Measurements from ENCODE around the gene GRIK1.

GRIK1 gene

DNA sequence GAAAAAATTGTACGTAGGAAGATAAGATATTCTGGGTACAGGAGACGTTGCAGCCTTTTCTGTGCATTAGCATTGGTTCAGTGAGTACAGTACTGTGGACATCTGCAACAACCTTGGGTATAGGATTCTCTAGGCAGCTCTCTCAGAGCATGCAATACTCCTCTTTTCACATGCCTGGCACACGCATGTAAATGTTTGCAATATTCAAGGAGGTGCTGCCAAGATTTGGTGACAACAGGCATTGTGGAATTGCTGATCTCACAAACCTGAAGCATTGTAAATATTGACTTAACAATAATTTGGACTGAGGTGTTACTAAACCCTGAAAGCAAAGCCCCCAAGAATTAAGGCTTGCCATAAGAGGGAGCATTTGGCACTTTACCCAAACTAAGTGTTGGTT, 126.8 kb downstream of the GRIK1 start:
- ChIA-PET POLR2A (no interaction called here), CTCF (no interaction called here)
- Histone ChIP-seq H3K36me3 (ENCODE audit: control insufficient read depth in 2 of 2, insufficient read depth in 1 of 2, low read length in 2 of 2) (no peaks in the 10 kb centered on the region), H3K4me3 (ENCODE audit: low read depth, low read length) (no peak overlapping the region), H3K9me3 (ENCODE audit: control insufficient read depth, insufficient read depth, low read depth, low read length) (no peaks in the 10 kb centered on the region), H3K27ac (ENCODE audit: extremely low read depth, low read depth, low read length) (no peak overlapping the region), H3K4me1 (ENCODE audit: control insufficient read depth, insufficient read depth, low read length) (no peaks in the 10 kb centered on the region)
- TF ChIP-seq ZNF610 (tag by site-specific recombination; IDR thresholded peaks at IDR 0.05; ENCODE audit: borderline replicate concordance) (no peak), ZNF416 (tag by site-specific recombination; IDR thresholded peaks at IDR 0.05) (no peak), ZNF549 (tag by site-specific recombination; IDR thresholded peaks at IDR 0.05) (no peak), IKZF3 (tag by site-specific recombination; IDR thresholded peaks at IDR 0.05) (no peak), ZNF658 (tag by site-specific recombination; IDR thresholded peaks at IDR 0.05) (no peak), MZF1 (tag by site-specific recombination; IDR thresholded peaks at IDR 0.05; ENCODE audit: borderline replicate concordance) (no peak), ZNF560 (tag by site-specific recombination; IDR thresholded peaks at IDR 0.05; ENCODE audit: borderline replicate concordance) (no peak), ZNF747 (tag by site-specific recombination; IDR thresholded peaks at IDR 0.05) (no peak), ZNF621 (tag by site-specific recombination; IDR thresholded peaks at IDR 0.05) (no peak), ZNF433 (tag by site-specific recombination; IDR thresholded peaks at IDR 0.05; ENCODE audit: low read depth) (no peak)
- TF ChIP-seq, protein P1, sequence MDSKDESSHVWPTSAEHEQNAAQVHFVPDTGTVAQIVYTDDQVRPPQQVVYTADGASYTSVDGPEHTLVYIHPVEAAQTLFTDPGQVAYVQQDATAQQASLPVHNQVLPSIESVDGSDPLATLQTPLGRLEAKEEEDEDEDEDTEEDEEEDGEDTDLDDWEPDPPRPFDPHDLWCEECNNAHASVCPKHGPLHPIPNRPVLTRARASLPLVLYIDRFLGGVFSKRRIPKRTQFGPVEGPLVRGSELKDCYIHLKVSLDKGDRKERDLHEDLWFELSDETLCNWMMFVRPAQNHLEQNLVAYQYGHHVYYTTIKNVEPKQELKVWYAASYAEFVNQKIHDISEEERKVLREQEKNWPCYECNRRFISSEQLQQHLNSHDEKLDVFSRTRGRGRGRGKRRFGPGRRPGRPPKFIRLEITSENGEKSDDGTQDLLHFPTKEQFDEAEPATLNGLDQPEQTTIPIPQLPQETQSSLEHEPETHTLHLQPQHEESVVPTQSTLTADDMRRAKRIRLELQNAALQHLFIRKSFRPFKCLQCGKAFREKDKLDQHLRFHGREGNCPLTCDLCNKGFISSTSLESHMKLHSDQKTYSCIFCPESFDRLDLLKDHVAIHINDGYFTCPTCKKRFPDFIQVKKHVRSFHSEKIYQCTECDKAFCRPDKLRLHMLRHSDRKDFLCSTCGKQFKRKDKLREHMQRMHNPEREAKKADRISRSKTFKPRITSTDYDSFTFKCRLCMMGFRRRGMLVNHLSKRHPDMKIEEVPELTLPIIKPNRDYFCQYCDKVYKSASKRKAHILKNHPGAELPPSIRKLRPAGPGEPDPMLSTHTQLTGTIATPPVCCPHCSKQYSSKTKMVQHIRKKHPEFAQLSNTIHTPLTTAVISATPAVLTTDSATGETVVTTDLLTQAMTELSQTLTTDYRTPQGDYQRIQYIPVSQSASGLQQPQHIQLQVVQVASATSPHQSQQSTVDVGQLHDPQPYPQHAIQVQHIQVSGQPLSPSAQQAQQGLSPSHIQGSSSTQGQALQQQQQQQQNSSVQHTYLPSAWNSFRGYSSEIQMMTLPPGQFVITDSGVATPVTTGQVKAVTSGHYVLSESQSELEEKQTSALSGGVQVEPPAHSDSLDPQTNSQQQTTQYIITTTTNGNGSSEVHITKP (tag by site-specific recombination; IDR thresholded peaks at IDR 0.05): no peak
- TF ChIP-seq, protein P2, sequence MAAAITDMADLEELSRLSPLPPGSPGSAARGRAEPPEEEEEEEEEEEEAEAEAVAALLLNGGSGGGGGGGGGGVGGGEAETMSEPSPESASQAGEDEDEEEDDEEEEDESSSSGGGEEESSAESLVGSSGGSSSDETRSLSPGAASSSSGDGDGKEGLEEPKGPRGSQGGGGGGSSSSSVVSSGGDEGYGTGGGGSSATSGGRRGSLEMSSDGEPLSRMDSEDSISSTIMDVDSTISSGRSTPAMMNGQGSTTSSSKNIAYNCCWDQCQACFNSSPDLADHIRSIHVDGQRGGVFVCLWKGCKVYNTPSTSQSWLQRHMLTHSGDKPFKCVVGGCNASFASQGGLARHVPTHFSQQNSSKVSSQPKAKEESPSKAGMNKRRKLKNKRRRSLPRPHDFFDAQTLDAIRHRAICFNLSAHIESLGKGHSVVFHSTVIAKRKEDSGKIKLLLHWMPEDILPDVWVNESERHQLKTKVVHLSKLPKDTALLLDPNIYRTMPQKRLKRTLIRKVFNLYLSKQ (tag by site-specific recombination; IDR thresholded peaks at IDR 0.05; ENCODE audit: borderline replicate concordance): no peak
- TF ChIP-seq, protein P3, sequence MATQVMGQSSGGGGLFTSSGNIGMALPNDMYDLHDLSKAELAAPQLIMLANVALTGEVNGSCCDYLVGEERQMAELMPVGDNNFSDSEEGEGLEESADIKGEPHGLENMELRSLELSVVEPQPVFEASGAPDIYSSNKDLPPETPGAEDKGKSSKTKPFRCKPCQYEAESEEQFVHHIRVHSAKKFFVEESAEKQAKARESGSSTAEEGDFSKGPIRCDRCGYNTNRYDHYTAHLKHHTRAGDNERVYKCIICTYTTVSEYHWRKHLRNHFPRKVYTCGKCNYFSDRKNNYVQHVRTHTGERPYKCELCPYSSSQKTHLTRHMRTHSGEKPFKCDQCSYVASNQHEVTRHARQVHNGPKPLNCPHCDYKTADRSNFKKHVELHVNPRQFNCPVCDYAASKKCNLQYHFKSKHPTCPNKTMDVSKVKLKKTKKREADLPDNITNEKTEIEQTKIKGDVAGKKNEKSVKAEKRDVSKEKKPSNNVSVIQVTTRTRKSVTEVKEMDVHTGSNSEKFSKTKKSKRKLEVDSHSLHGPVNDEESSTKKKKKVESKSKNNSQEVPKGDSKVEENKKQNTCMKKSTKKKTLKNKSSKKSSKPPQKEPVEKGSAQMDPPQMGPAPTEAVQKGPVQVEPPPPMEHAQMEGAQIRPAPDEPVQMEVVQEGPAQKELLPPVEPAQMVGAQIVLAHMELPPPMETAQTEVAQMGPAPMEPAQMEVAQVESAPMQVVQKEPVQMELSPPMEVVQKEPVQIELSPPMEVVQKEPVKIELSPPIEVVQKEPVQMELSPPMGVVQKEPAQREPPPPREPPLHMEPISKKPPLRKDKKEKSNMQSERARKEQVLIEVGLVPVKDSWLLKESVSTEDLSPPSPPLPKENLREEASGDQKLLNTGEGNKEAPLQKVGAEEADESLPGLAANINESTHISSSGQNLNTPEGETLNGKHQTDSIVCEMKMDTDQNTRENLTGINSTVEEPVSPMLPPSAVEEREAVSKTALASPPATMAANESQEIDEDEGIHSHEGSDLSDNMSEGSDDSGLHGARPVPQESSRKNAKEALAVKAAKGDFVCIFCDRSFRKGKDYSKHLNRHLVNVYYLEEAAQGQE (tag by site-specific recombination; IDR thresholded peaks at IDR 0.05): no peak
- TF ChIP-seq, protein P4, sequence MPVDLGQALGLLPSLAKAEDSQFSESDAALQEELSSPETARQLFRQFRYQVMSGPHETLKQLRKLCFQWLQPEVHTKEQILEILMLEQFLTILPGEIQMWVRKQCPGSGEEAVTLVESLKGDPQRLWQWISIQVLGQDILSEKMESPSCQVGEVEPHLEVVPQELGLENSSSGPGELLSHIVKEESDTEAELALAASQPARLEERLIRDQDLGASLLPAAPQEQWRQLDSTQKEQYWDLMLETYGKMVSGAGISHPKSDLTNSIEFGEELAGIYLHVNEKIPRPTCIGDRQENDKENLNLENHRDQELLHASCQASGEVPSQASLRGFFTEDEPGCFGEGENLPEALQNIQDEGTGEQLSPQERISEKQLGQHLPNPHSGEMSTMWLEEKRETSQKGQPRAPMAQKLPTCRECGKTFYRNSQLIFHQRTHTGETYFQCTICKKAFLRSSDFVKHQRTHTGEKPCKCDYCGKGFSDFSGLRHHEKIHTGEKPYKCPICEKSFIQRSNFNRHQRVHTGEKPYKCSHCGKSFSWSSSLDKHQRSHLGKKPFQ (tag by site-specific recombination; IDR thresholded peaks at IDR 0.05): no peak
- TF ChIP-seq, protein P5, sequence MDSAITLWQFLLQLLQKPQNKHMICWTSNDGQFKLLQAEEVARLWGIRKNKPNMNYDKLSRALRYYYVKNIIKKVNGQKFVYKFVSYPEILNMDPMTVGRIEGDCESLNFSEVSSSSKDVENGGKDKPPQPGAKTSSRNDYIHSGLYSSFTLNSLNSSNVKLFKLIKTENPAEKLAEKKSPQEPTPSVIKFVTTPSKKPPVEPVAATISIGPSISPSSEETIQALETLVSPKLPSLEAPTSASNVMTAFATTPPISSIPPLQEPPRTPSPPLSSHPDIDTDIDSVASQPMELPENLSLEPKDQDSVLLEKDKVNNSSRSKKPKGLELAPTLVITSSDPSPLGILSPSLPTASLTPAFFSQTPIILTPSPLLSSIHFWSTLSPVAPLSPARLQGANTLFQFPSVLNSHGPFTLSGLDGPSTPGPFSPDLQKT (IDR thresholded peaks at IDR 0.05; ENCODE audit: borderline replicate concordance, low read depth, low read length): no peak
- TF ChIP-seq, protein P6, sequence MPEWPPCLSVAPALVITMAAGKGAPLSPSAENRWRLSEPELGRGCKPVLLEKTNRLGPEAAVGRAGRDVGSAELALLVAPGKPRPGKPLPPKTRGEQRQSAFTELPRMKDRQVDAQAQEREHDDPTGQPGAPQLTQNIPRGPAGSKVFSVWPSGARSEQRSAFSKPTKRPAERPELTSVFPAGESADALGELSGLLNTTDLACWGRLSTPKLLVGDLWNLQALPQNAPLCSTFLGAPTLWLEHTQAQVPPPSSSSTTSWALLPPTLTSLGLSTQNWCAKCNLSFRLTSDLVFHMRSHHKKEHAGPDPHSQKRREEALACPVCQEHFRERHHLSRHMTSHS (tag by site-specific recombination; IDR thresholded peaks at IDR 0.05): no peak
